ENCODE measurements around the gene RSPH9. TPM values are rescaled to one million over a fixed set of nuclear protein-coding genes. Genes with fewer than 3 reads are reported as not detected.

RSPH9 gene
- total RNA-seq, 1 donor from 2014 or later: under 0.01 TPM

DNA sequence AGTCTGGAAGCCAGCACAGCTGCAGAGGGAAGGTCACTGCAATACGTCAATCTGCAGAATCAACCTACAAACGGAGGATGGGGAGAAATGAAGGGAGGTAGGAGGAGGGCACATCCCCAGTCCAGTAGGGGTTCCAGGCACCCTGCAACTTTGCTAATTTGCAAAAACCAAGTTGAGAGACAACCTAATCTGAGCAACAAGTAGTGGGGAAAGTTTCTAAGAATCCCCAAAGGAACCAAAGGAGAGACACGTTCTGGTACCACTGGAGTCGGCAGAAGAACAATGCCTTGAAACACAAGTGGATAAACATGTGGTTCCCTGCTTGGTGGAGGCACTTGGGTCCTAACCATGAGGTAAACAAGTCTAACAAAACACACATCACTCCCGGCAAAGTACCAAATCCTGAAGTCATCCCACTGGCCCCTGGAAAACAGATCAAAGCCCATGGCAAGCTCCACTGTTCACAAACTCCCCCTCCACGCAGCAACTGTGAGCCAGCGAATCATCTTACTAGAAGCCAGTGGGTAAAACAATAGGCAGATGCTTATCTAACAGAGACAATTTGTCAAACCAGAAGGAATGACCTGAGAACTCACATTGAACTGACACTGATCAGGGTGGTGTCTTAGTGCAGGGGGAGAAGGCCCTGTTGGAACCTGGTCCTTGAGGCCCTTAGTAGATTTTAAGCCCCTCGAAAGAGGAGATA, 38.0 kb downstream of the RSPH9 start:
- Histone ChIP-seq H3K27me3 (ENCODE audit: control insufficient read depth, insufficient read depth, low read length) (no peaks in the 10 kb centered on the region), H3K36me3 (ENCODE audit: control insufficient read depth, insufficient read depth, low read length) (peaks cover 19% of the 10 kb centered on the region), H3K4me3 (ENCODE audit: low read depth, low read length) (no peak overlapping the region)
- TF ChIP-seq, protein P1, sequence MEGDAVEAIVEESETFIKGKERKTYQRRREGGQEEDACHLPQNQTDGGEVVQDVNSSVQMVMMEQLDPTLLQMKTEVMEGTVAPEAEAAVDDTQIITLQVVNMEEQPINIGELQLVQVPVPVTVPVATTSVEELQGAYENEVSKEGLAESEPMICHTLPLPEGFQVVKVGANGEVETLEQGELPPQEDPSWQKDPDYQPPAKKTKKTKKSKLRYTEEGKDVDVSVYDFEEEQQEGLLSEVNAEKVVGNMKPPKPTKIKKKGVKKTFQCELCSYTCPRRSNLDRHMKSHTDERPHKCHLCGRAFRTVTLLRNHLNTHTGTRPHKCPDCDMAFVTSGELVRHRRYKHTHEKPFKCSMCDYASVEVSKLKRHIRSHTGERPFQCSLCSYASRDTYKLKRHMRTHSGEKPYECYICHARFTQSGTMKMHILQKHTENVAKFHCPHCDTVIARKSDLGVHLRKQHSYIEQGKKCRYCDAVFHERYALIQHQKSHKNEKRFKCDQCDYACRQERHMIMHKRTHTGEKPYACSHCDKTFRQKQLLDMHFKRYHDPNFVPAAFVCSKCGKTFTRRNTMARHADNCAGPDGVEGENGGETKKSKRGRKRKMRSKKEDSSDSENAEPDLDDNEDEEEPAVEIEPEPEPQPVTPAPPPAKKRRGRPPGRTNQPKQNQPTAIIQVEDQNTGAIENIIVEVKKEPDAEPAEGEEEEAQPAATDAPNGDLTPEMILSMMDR (IDR thresholded peaks at IDR 0.05; ENCODE audit: insufficient read depth, low read length, severe bottlenecking): no peak
- DNase-seq (ENCODE audit: low read depth): no peak
- FAIRE-seq: peak; percentile 83

DNA sequence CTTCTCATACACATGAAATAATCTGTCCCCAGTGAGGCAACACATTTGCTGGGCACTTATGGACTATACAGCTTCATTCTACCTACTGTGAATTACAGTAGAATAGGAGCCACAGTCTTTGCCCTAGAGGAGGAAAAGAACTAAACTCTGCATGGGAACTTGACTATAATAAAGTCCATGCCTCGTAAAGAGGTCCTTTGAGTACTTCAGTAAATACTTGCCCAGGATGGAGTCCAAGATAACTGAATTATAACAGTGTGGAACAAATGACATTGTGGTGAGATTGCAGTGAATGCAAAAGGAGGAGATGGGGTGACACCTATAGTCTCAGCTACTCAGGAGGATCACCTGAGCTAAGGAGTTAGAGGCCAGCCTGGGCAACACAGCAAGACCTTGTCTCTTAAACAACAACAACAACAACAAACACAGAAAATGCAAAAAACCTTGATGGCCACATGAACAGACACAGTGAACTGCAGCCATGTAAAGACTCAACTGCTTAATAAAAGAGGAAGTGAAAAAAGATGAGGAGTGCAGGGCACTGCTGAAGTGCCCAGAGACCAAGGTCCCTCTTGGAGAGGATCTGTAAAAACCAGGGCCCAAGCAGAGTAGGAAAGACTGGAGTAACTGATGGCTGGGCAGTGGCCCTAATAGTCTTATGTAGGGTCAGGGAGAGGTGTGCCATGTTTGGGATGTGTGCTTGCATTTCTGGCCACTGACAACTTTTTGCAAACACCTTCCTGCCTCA, 39.0 kb downstream of the RSPH9 start:
- peaks cover 13% of the 10 kb centered on the region for H3K36me3 ChIP-seq (ENCODE audit: control insufficient read depth, insufficient read depth, low read length)
- no peak overlapping the region for H3K4me3 ChIP-seq (ENCODE audit: low read depth, low read length)
- no peak for FAIRE-seq
- no peak for DNase-seq (ENCODE audit: low read depth)
- TF ChIP-seq, protein P1 (IDR thresholded peaks at IDR 0.05; ENCODE audit: insufficient read depth, low read length, severe bottlenecking): no peak
- no peaks in the 10 kb centered on the region for H3K27me3 ChIP-seq (ENCODE audit: control insufficient read depth, insufficient read depth, low read length)

DNA sequence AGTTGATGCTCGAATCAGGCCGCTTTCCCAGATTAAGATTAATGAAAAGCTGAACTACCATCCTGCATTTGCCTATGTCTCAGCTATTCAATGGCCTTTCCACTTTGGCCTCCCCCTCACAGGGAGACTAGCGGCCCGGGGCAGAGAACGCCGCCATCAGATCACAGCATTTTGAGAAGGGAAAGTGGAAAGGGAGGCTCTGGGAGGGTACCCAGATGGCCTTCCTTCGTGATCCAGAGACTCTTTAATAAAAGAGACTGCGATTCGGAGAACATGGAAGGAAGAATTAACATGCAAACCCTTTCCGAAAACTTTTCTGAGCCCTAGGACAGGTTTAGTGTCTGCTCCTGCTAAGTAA, 42.2 kb downstream of the RSPH9 start:
- H3K27me3 ChIP-seq (ENCODE audit: control insufficient read depth, insufficient read depth, low read length): no peaks in the 10 kb centered on the region
- H3K36me3 ChIP-seq (ENCODE audit: control insufficient read depth, insufficient read depth, low read length): peaks cover 3% of the 10 kb centered on the region
- TF ChIP-seq, protein P1 (IDR thresholded peaks at IDR 0.05; ENCODE audit: insufficient read depth, low read length, severe bottlenecking): no peak
- FAIRE-seq (no peak), DNase-seq (ENCODE audit: low read depth) (no peak)
- peak overlapping the region; percentile 71 for H3K4me3 ChIP-seq (ENCODE audit: low read depth, low read length)

DNA sequence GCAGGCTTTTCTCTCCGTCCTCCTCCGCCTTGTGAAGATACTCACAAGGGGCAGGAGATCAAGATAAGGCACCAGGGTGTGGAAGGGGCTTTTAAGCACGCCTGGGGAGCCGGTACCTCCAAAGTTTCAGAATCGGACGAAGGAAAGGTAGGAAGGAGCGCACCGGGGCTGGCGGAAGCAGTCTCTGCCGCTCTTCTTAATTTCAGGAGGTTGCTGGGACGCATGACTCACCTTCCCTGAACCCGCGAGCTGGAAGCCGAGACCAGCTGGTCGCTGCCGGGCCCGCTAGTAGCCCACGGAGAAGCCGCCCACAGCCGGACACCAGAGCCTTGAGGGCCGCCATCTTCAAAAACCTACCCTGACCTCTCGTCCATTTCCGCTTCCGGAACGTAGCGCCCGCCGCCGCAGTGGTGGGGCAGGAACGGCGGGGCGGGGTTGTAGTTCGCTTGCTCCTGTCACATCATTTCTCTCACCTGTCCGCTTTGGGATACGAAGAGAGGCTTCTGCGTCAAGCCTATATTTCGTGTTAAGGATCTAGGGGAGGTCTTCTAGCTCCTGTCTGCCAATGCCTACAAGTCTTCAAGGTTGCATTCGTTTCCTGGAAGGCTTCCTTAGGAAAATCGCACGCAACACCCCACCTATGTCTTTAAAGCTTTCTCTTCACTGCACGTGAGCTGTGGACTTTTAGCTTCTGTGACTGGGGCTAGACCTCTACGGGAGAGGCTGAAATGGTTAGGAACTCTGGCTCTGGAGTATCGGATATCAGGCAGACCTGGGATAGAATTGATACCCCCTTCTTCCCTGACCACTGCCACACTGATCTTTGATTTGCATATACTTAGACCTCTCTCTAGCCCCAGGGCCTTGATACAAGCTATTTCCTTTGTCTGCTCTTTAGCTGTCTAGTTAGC, 42.9 kb downstream of the RSPH9 start, which contains the start of gene MRPS18A:
TSS of gene MRPS18A (minus strand) at position 355 of the 911 bp plus-strand sequence. CDS start at position 343, 12 bp downstream.
- DNase-seq (ENCODE audit: low read depth) (peak; percentile 70), FAIRE-seq (no peak)
- H3K36me3 ChIP-seq (ENCODE audit: control insufficient read depth, insufficient read depth, low read length): peaks cover 2% of the 10 kb centered on the region
- TF ChIP-seq, protein P1 (IDR thresholded peaks at IDR 0.05; ENCODE audit: insufficient read depth, low read length, severe bottlenecking): no peak
- no peaks in the 10 kb centered on the region for H3K27me3 ChIP-seq (ENCODE audit: control insufficient read depth, insufficient read depth, low read length)
- H3K4me3 ChIP-seq (ENCODE audit: low read depth, low read length): peak within 1 kb of the TSS; percentile 71

DNA sequence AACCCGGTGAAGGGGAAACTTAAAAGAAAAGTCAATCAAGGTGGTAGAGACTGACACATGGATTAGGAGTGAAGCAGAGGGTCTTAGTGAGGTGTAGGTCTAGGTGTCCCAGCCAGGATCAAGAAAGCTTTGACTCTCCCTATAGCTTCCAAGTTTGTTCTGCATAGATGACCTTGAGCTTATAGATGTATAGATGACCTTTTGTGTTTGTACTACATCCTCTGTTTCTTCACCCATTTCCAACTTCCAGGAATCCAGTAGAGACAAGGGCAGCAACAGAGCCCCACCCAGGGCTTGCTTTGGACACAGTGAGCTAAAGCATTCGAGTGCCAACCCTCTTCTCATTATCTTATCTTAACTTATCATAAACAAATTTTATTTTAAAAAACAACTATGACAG, 44.6 kb downstream of the RSPH9 start:
- no peak overlapping the region for H3K4me3 ChIP-seq (ENCODE audit: low read depth, low read length)
- TF ChIP-seq, protein P1 (IDR thresholded peaks at IDR 0.05; ENCODE audit: insufficient read depth, low read length, severe bottlenecking): no peak
- DNase-seq (ENCODE audit: low read depth) (no peak), FAIRE-seq (no peak)
- H3K36me3 ChIP-seq (ENCODE audit: control insufficient read depth, insufficient read depth, low read length): no peaks in the 10 kb centered on the region
- H3K27me3 ChIP-seq (ENCODE audit: control insufficient read depth, insufficient read depth, low read length): no peaks in the 10 kb centered on the region
